Measurements from ENCODE around the gene MAPKAPK3.
"Not testable (repeated sequence)": the region's sequence is repeated elsewhere in the genome, so short reads cannot be mapped to it uniquely, and the experiment has no call there.

- not testable (repeated sequence) for TF ChIP-seq POLR2A (IDR thresholded peaks at IDR 0.05; ENCODE audit: low read length); GATA1 (IDR thresholded peaks at IDR 0.05; ENCODE audit: low read depth, low read length)
Measured at GRCh38 chr3:50665841-50666115, 48.8 kb downstream of the MAPKAPK3 start.
